ENCODE measurements around the gene RANBP3. TPM values are rescaled to one million over a fixed set of nuclear protein-coding genes. Genes with fewer than 3 reads are reported as not detected.
A peak's percentile ranks its signal among the peaks of the same experiment; 100 is the strongest.

RANBP3 gene
- total RNA-seq, 2 experiments from 2014 or later: 74.3 to 90.2 TPM

- BruUV-seq (replicated peaks): no TSS peak
- ChIA-PET CTCF (ENCODE audit: unreplicated experiment) (no interaction called here), POLR2A (interaction anchor here (0.6 to 0.7 kb wide), 2 partner anchors 21 to 400 kb away, joined by 3 read pairs; no protein-coding TSS in a partner anchor)
- no peaks in the 10 kb centered on the region for H3K36me3 ChIP-seq (ENCODE audit: insufficient read depth, low read length)
- H3K27ac ChIP-seq (ENCODE audit: low read depth, low read length, poor library complexity, severe bottlenecking): no peak overlapping the region
- no peaks in the 10 kb centered on the region for H3K9me2 ChIP-seq (ENCODE audit: insufficient read depth, low read length)
- no peak for DNase-seq (ENCODE audit: low spot score)
- no peaks in the 10 kb centered on the region for H4K20me1 ChIP-seq (ENCODE audit: insufficient read depth, low read length)
- no peak for TF ChIP-seq CTCF (conservative IDR thresholded peaks at IDR 0.05; ENCODE audit: low read length)
- no peak for TF ChIP-seq EZH2phosphoT487 (IDR thresholded peaks at IDR 0.05; ENCODE audit: borderline replicate concordance, low read depth, low read length)
- H2AFZ ChIP-seq (ENCODE audit: low read length): no peak overlapping the region
- no peak overlapping the region for H3K4me3 ChIP-seq (ENCODE audit: low read depth, low read length, poor library complexity, severe bottlenecking)
- H3K9me3 ChIP-seq (ENCODE audit: low read length): no peaks in the 10 kb centered on the region
- H3K4me2 ChIP-seq (ENCODE audit: low read length): no peak overlapping the region
- no peaks in the 10 kb centered on the region for H3K79me2 ChIP-seq (ENCODE audit: insufficient read depth, low read depth, low read length)
- H3K4me1 ChIP-seq (ENCODE audit: insufficient read depth, low read length, poor library complexity, severe bottlenecking): no peaks in the 10 kb centered on the region
- intact Hi-C loops (cut with micrococcal nuclease; ENCODE audit: unreplicated experiment): no loop called here
Measured at GRCh38 chr19:6000228-6000847, 22.4 kb upstream of the RANBP3 start.

- ChIA-PET CTCF (ENCODE audit: unreplicated experiment) (no interaction called here), POLR2A (no interaction called here)
- Histone ChIP-seq H3K36me3 (ENCODE audit: insufficient read depth, low read length) (no peaks in the 10 kb centered on the region), H3K9me2 (ENCODE audit: insufficient read depth, low read length) (no peaks in the 10 kb centered on the region), H3K9me3 (ENCODE audit: low read length) (no peaks in the 10 kb centered on the region), H4K20me1 (ENCODE audit: insufficient read depth, low read length) (no peaks in the 10 kb centered on the region), H3K4me3 (ENCODE audit: low read depth, low read length, poor library complexity, severe bottlenecking) (no peak overlapping the region), H2AFZ (ENCODE audit: low read length) (no peak overlapping the region), H3K4me1 (ENCODE audit: insufficient read depth, low read length, poor library complexity, severe bottlenecking) (no peaks in the 10 kb centered on the region), H3K79me2 (ENCODE audit: insufficient read depth, low read depth, low read length) (no peaks in the 10 kb centered on the region), H3K4me2 (ENCODE audit: low read length) (no peak overlapping the region), H3K27ac (ENCODE audit: low read depth, low read length, poor library complexity, severe bottlenecking) (no peak overlapping the region)
- intact Hi-C loops (cut with micrococcal nuclease; ENCODE audit: unreplicated experiment): no loop called here
- BruUV-seq (replicated peaks): no TSS peak
- TF ChIP-seq CTCF (conservative IDR thresholded peaks at IDR 0.05; ENCODE audit: low read length) (no peak), EZH2phosphoT487 (IDR thresholded peaks at IDR 0.05; ENCODE audit: borderline replicate concordance, low read depth, low read length) (no peak)
- DNase-seq (ENCODE audit: low spot score): no peak
Measured at GRCh38 chr19:5999693-6000092, 21.8 kb upstream of the RANBP3 start.

- ChIA-PET POLR2A (no interaction called here), CTCF (ENCODE audit: unreplicated experiment) (no interaction called here)
- Histone ChIP-seq H4K20me1 (ENCODE audit: insufficient read depth, low read length) (no peaks in the 10 kb centered on the region), H3K27ac (ENCODE audit: low read depth, low read length, poor library complexity, severe bottlenecking) (no peak overlapping the region), H3K4me1 (ENCODE audit: insufficient read depth, low read length, poor library complexity, severe bottlenecking) (no peaks in the 10 kb centered on the region), H2AFZ (ENCODE audit: low read length) (no peak overlapping the region), H3K9me2 (ENCODE audit: insufficient read depth, low read length) (no peaks in the 10 kb centered on the region), H3K9me3 (ENCODE audit: low read length) (no peaks in the 10 kb centered on the region), H3K36me3 (ENCODE audit: insufficient read depth, low read length) (no peaks in the 10 kb centered on the region), H3K4me2 (ENCODE audit: low read length) (no peak overlapping the region), H3K4me3 (ENCODE audit: low read depth, low read length, poor library complexity, severe bottlenecking) (no peak overlapping the region), H3K79me2 (ENCODE audit: insufficient read depth, low read depth, low read length) (no peaks in the 10 kb centered on the region)
- intact Hi-C loops (cut with micrococcal nuclease; ENCODE audit: unreplicated experiment): no loop called here
- no TSS peak for BruUV-seq (replicated peaks)
- TF ChIP-seq EZH2phosphoT487 (IDR thresholded peaks at IDR 0.05; ENCODE audit: borderline replicate concordance, low read depth, low read length) (no peak), CTCF (conservative IDR thresholded peaks at IDR 0.05; ENCODE audit: low read length) (peak; percentile 44)
- DNase-seq (ENCODE audit: low spot score): no peak
Measured at GRCh38 chr19:5997371-5997770, 19.4 kb upstream of the RANBP3 start.
